ENCODE results near the gene TPD52L1. TPM values are rescaled to one million over a fixed set of nuclear protein-coding genes. Genes with fewer than 3 reads are reported as not detected.

TPD52L1 gene
- total and polyA plus RNA-seq, 2 of the 13 experiments (the other 11 are each of a cell fraction or from before 2014, with no cell fraction given), result 0.49 to 0.53 TPM

DNA sequence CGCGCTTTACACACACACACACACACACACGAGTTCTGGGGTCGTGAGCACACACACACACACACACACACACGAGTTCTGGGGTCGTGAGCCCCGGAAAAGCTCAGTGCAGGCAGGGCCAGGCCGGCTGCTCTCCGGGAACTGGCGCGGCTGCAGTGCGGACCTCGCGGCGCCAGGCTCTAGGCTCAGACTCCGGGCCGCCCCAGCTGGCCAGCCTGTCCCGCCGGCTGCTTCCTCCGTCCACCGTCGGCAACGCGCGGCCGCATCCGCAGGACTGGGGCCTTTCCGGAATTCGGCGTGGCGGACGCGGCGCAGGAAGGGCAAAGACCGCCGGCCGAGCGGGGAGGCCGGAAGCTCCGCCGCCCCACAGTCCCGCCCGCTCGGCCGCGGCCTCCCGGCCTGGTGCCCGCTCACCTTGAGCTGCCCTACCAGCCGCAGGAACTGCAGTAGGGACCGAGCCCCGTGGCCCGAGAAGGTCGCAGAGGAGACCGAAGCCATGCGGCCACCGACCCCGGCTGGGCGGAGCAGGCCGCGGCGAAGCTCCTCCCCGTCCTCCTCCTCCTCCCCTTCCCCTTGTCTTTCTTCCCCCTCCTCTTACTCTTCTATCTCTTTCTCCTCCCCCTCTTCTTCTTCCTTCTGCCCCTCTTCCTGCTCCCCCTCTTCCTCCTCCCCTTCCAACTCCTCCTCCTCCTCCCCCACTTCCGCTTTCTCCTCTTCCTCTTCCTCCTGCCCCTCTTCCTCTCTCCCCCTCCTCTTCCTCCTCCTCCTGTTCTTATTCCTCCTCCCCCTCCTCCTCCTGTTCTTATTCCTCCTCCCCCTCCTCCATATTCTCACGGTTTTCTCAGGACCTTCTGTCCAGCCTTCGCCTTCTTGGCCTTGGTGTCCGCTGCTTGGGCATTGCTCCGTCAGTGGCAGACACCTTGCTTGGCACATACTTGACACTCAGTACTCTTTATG is 148.1 kb downstream of the TPD52L1 start, which contains the start of gene HDDC2 (continued):
- peak; percentile 49 for TF ChIP-seq ZNF781 (CRISPR knock-in tag; IDR thresholded peaks at IDR 0.05; ENCODE audit: borderline replicate concordance, not compliant biosample characterization)
- TF ChIP-seq CBX2 (IDR thresholded peaks at IDR 0.05; ENCODE audit: low read depth, low read length), result no peak; the same call in 1 of the 2 replicates
- TF ChIP-seq CBX2 (CRISPR knock-in tag; IDR thresholded peaks at IDR 0.05; ENCODE audit: low read depth), result peak; percentile 99
- peak; percentile 98 for TF ChIP-seq RBFOX2 (IDR thresholded peaks at IDR 0.05; ENCODE audit: low read depth, low read length)
- peak; percentile 57; the same call in 1 of the 2 replicates for TF ChIP-seq ZBTB2 (CRISPR knock-in tag; IDR thresholded peaks at IDR 0.05; ENCODE audit: low read depth)
- TF ChIP-seq ZNF160 (CRISPR knock-in tag; IDR thresholded peaks at IDR 0.05), result peak; percentile 77; the same call in 1 of the 2 replicates
- TF ChIP-seq, protein P1, sequence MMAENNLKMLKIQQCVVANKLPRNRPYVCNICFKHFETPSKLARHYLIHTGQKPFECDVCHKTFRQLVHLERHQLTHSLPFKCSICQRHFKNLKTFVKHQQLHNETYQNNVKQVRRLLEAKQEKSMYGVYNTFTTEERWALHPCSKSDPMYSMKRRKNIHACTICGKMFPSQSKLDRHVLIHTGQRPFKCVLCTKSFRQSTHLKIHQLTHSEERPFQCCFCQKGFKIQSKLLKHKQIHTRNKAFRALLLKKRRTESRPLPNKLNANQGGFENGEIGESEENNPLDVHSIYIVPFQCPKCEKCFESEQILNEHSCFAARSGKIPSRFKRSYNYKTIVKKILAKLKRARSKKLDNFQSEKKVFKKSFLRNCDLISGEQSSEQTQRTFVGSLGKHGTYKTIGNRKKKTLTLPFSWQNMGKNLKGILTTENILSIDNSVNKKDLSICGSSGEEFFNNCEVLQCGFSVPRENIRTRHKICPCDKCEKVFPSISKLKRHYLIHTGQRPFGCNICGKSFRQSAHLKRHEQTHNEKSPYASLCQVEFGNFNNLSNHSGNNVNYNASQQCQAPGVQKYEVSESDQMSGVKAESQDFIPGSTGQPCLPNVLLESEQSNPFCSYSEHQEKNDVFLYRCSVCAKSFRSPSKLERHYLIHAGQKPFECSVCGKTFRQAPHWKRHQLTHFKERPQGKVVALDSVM (CRISPR knock-in tag; IDR thresholded peaks at IDR 0.05), result peak; percentile 83
- peak; percentile 97 for TF ChIP-seq HES4 (CRISPR knock-in tag; IDR thresholded peaks at IDR 0.05; ENCODE audit: borderline replicate concordance)
- TF ChIP-seq KDM5B (CRISPR knock-in tag; IDR thresholded peaks at IDR 0.05; ENCODE audit: borderline replicate concordance), result peak; percentile 100
- TF ChIP-seq, protein P2, sequence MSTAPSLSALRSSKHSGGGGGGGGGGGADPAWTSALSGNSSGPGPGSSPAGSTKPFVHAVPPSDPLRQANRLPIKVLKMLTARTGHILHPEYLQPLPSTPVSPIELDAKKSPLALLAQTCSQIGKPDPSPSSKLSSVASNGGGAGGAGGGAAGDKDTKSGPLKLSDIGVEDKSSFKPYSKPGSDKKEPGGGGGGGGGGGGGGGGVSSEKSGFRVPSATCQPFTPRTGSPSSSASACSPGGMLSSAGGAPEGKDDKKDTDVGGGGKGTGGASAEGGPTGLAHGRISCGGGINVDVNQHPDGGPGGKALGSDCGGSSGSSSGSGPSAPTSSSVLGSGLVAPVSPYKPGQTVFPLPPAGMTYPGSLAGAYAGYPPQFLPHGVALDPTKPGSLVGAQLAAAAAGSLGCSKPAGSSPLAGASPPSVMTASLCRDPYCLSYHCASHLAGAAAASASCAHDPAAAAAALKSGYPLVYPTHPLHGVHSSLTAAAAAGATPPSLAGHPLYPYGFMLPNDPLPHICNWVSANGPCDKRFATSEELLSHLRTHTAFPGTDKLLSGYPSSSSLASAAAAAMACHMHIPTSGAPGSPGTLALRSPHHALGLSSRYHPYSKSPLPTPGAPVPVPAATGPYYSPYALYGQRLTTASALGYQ (CRISPR knock-in tag; IDR thresholded peaks at IDR 0.05), result no peak; the same call in 1 of the 2 replicates
- TF ChIP-seq ZNF572 (CRISPR knock-in tag; IDR thresholded peaks at IDR 0.05), result no peak
- TF ChIP-seq PCBP1 (IDR thresholded peaks at IDR 0.05; ENCODE audit: borderline replicate concordance, low read depth, low read length), result peak; percentile 95
- TF ChIP-seq ZNF720 (CRISPR knock-in tag; IDR thresholded peaks at IDR 0.05), result no peak
- 0 out of 2 replicates have a peak, but pooled peaks have one; percentile 44 for TF ChIP-seq ZNF780A (CRISPR knock-in tag; IDR thresholded peaks at IDR 0.05)
- TF ChIP-seq ZSCAN12 (CRISPR knock-in tag; IDR thresholded peaks at IDR 0.05), result peak; percentile 98
- TF ChIP-seq ZNF441 (CRISPR knock-in tag; IDR thresholded peaks at IDR 0.05; ENCODE audit: borderline replicate concordance), result peak; percentile 93
- TF ChIP-seq XBP1 (CRISPR knock-in tag; IDR thresholded peaks at IDR 0.05), result peak; percentile 45; the same call in 1 of the 2 replicates
- peak; percentile 99 for TF ChIP-seq ZNF790 (CRISPR knock-in tag; IDR thresholded peaks at IDR 0.05; ENCODE audit: borderline replicate concordance)
- TF ChIP-seq, protein P3, sequence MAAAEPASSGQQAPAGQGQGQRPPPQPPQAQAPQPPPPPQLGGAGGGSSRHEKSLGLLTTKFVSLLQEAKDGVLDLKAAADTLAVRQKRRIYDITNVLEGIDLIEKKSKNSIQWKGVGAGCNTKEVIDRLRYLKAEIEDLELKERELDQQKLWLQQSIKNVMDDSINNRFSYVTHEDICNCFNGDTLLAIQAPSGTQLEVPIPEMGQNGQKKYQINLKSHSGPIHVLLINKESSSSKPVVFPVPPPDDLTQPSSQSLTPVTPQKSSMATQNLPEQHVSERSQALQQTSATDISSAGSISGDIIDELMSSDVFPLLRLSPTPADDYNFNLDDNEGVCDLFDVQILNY (CRISPR knock-in tag; conservative IDR thresholded peaks at IDR 0.05), result peak; percentile 81
- peak; percentile 67; the same call in 1 of the 2 replicates for TF ChIP-seq ZNF362 (CRISPR knock-in tag; IDR thresholded peaks at IDR 0.05; ENCODE audit: borderline replicate concordance)
